ENCODE measurements around the gene FTO. TPM values are rescaled to one million over a fixed set of nuclear protein-coding genes. Genes with fewer than 3 reads are reported as not detected.

FTO gene
- total RNA-seq, 4 donors from 2014 or later, result 125 to 182 (median 164) TPM

DNA sequence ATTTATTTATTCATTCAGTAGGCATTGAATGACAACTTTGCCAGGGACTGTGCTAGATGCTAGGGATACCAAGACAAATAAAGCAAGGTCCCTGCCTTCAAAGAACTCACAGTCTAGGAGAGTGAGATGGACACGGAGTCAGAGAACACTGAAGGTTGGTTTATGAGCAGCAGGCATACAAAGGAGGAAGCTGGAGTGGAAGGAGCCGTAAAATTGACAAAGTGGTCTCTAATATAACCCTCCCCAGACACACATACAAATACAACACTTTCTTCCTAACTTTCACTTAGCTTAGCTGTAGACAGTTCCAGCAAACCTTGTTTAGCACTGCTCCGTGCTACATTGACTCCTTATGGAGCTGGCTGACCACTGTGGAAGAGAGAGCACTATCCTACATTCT lies 353.0 kb downstream of the FTO start:
- Histone ChIP-seq H3K27ac (no peak overlapping the region), H3K36me3 (no peaks in the 10 kb centered on the region), H3K4me3 (replicated peaks in 1 of 3) (no peak overlapping the region), H3K27me3 (no peaks in the 10 kb centered on the region), H3K4me1 (no peaks in the 10 kb centered on the region), H3K9me3 (no peaks in the 10 kb centered on the region)
- intact Hi-C loops (cut with DNase I), result no loop called here
- TF ChIP-seq CTCF (IDR thresholded peaks at IDR 0.05), result no peak
- TF ChIP-seq POLR2A (IDR thresholded peaks at IDR 0.05), result no peak
- WGBS, 2 donors, result 97% methylated on average over 3 of the region's 3 CpGs
- DNase-seq, result no peak

- no peaks in the 10 kb centered on the region for H3K27me3 ChIP-seq
- intact Hi-C loops (cut with DNase I), result no loop called here
- no peaks in the 10 kb centered on the region for H3K4me1 ChIP-seq
- WGBS, 2 donors, result 93 to 96% methylated on average over 6 of the region's 6 CpGs
- no peak overlapping the region for H3K27ac ChIP-seq
- TF ChIP-seq CTCF (IDR thresholded peaks at IDR 0.05) (no peak), POLR2A (IDR thresholded peaks at IDR 0.05) (no peak)
- no peaks in the 10 kb centered on the region for H3K9me3 ChIP-seq
- no peak for DNase-seq
- H3K36me3 ChIP-seq, result no peaks in the 10 kb centered on the region
- no peak overlapping the region for H3K4me3 ChIP-seq (replicated peaks in 1 of 3)
These were observed 355.4 kb downstream of the FTO start for GRCh38 chr16:54059319-54059718.

- intact Hi-C loops (cut with DNase I), result loop anchor here (10.0 kb wide), 1 partner anchor 64 kb away; no protein-coding TSS in a partner anchor
- 91 to 93% methylated on average over 10 of the region's 10 CpGs for WGBS, 2 donors
- no peaks in the 10 kb centered on the region for H3K9me3 ChIP-seq
- H3K4me3 ChIP-seq (replicated peaks in 1 of 3), result no peak overlapping the region
- H3K36me3 ChIP-seq, result no peaks in the 10 kb centered on the region
- H3K27ac ChIP-seq, result no peak overlapping the region
- TF ChIP-seq CTCF (IDR thresholded peaks at IDR 0.05), result no peak
- H3K27me3 ChIP-seq, result no peaks in the 10 kb centered on the region
- no peaks in the 10 kb centered on the region for H3K4me1 ChIP-seq
- DNase-seq, result no peak
These were observed 356.9 kb downstream of the FTO start for GRCh38 chr16:54060599-54061421.

- H3K4me3 ChIP-seq (replicated peaks in 1 of 3), result no peak overlapping the region
- TF ChIP-seq POLR2A (IDR thresholded peaks at IDR 0.05), result no peak
- no peak for TF ChIP-seq CTCF (IDR thresholded peaks at IDR 0.05)
- WGBS, 2 donors, result 93 to 95% methylated on average over 6 of the region's 6 CpGs
- peaks cover 0 to 6% of the 10 kb centered on the region in 2 donors for H3K4me1 ChIP-seq
- H3K36me3 ChIP-seq, result no peaks in the 10 kb centered on the region
- H3K27me3 ChIP-seq, result no peaks in the 10 kb centered on the region
- no peak for DNase-seq
- intact Hi-C loops (cut with DNase I), result loop anchor here (10.0 kb wide), 1 partner anchor 63 kb away; no protein-coding TSS in a partner anchor
- no peaks in the 10 kb centered on the region for H3K9me3 ChIP-seq
- H3K27ac ChIP-seq, result no peak overlapping the region
These were observed 357.5 kb downstream of the FTO start for GRCh38 chr16:54061454-54061853.

All from thyroid gland (tissue), 4 donors.